ENCODE data around the gene IL1A.

Gene IL1A

GRCh38 chr2:112740527-112740926 lies 43.8 kb downstream of the IL1A start:
- no peaks in the 10 kb centered on the region for H3K36me3 Mint-ChIP-seq
- H3K4me1 Mint-ChIP-seq (ENCODE audit: low read depth), result no peaks in the 10 kb centered on the region
- H3K9me3 Mint-ChIP-seq (ENCODE audit: low read depth), result no peaks in the 10 kb centered on the region
- H3K27me3 Mint-ChIP-seq, result no peaks in the 10 kb centered on the region
- H3K27ac Mint-ChIP-seq, result no peak overlapping the region
- H3K4me3 Mint-ChIP-seq, result no peak overlapping the region

- Mint-ChIP-seq H3K36me3 (no peaks in the 10 kb centered on the region), H3K27me3 (no peaks in the 10 kb centered on the region), H3K27ac (no peak overlapping the region), H3K4me1 (ENCODE audit: low read depth) (no peaks in the 10 kb centered on the region), H3K4me3 (no peak overlapping the region), H3K9me3 (ENCODE audit: low read depth) (no peaks in the 10 kb centered on the region)
Observed at GRCh38 chr2:112737542-112738232, 46.6 kb downstream of the IL1A start.

GRCh38 chr2:112733871-112734270 lies 50.4 kb downstream of the IL1A start:
- no peak overlapping the region for H3K4me3 Mint-ChIP-seq
- no peaks in the 10 kb centered on the region for H3K36me3 Mint-ChIP-seq
- no peaks in the 10 kb centered on the region for H3K9me3 Mint-ChIP-seq (ENCODE audit: low read depth)
- H3K4me1 Mint-ChIP-seq (ENCODE audit: low read depth), result no peaks in the 10 kb centered on the region
- no peak overlapping the region for H3K27ac Mint-ChIP-seq
- no peaks in the 10 kb centered on the region for H3K27me3 Mint-ChIP-seq

GRCh38 chr2:112733456-112733855 lies 50.8 kb downstream of the IL1A start:
- no peaks in the 10 kb centered on the region for H3K4me1 Mint-ChIP-seq (ENCODE audit: low read depth)
- no peaks in the 10 kb centered on the region for H3K36me3 Mint-ChIP-seq
- no peak overlapping the region for H3K4me3 Mint-ChIP-seq
- H3K27me3 Mint-ChIP-seq, result no peaks in the 10 kb centered on the region
- no peak overlapping the region for H3K27ac Mint-ChIP-seq
- no peaks in the 10 kb centered on the region for H3K9me3 Mint-ChIP-seq (ENCODE audit: low read depth)

- no peaks in the 10 kb centered on the region for H3K9me3 Mint-ChIP-seq (ENCODE audit: low read depth)
- no peak overlapping the region for H3K4me3 Mint-ChIP-seq
- H3K36me3 Mint-ChIP-seq, result no peaks in the 10 kb centered on the region
- H3K4me1 Mint-ChIP-seq (ENCODE audit: low read depth), result no peaks in the 10 kb centered on the region
- no peak overlapping the region for H3K27ac Mint-ChIP-seq
- no peaks in the 10 kb centered on the region for H3K27me3 Mint-ChIP-seq
Observed at GRCh38 chr2:112731479-112731878, 52.8 kb downstream of the IL1A start.

- H3K36me3 Mint-ChIP-seq, result no peaks in the 10 kb centered on the region
- H3K9me3 Mint-ChIP-seq (ENCODE audit: low read depth), result no peaks in the 10 kb centered on the region
- no peak overlapping the region for H3K27ac Mint-ChIP-seq
- H3K27me3 Mint-ChIP-seq, result no peaks in the 10 kb centered on the region
- no peak overlapping the region for H3K4me3 Mint-ChIP-seq
- no peaks in the 10 kb centered on the region for H3K4me1 Mint-ChIP-seq (ENCODE audit: low read depth)
Observed at GRCh38 chr2:112730791-112731190, 53.5 kb downstream of the IL1A start.

- H3K4me1 Mint-ChIP-seq (ENCODE audit: low read depth), result no peaks in the 10 kb centered on the region
- no peaks in the 10 kb centered on the region for H3K27me3 Mint-ChIP-seq
- H3K27ac Mint-ChIP-seq, result no peak overlapping the region
- H3K9me3 Mint-ChIP-seq (ENCODE audit: low read depth), result no peaks in the 10 kb centered on the region
- no peak overlapping the region for H3K4me3 Mint-ChIP-seq
- H3K36me3 Mint-ChIP-seq, result no peaks in the 10 kb centered on the region
Observed at GRCh38 chr2:112730216-112730615, 54.1 kb downstream of the IL1A start.

GRCh38 chr2:112728378-112729175 lies 55.7 kb downstream of the IL1A start:
- H3K4me1 Mint-ChIP-seq (ENCODE audit: low read depth), result no peaks in the 10 kb centered on the region
- no peak overlapping the region for H3K4me3 Mint-ChIP-seq
- H3K9me3 Mint-ChIP-seq (ENCODE audit: low read depth), result no peaks in the 10 kb centered on the region
- H3K27me3 Mint-ChIP-seq, result no peaks in the 10 kb centered on the region
- no peaks in the 10 kb centered on the region for H3K36me3 Mint-ChIP-seq
- no peak overlapping the region for H3K27ac Mint-ChIP-seq

- H3K27me3 Mint-ChIP-seq, result no peaks in the 10 kb centered on the region
- no peak overlapping the region for H3K27ac Mint-ChIP-seq
- H3K4me1 Mint-ChIP-seq (ENCODE audit: low read depth), result no peaks in the 10 kb centered on the region
- H3K9me3 Mint-ChIP-seq (ENCODE audit: low read depth), result no peaks in the 10 kb centered on the region
- no peaks in the 10 kb centered on the region for H3K36me3 Mint-ChIP-seq
- no peak overlapping the region for H3K4me3 Mint-ChIP-seq
Observed at GRCh38 chr2:112728029-112728362, 56.3 kb downstream of the IL1A start.

GRCh38 chr2:112727276-112728028 lies 56.8 kb downstream of the IL1A start:
- no peaks in the 10 kb centered on the region for H3K9me3 Mint-ChIP-seq (ENCODE audit: low read depth)
- no peaks in the 10 kb centered on the region for H3K27me3 Mint-ChIP-seq
- H3K4me1 Mint-ChIP-seq (ENCODE audit: low read depth), result no peaks in the 10 kb centered on the region
- H3K36me3 Mint-ChIP-seq, result no peaks in the 10 kb centered on the region
- no peak overlapping the region for H3K27ac Mint-ChIP-seq
- H3K4me3 Mint-ChIP-seq, result no peak overlapping the region

GRCh38 chr2:112726487-112727190 lies 57.7 kb downstream of the IL1A start:
- H3K27me3 Mint-ChIP-seq, result no peaks in the 10 kb centered on the region
- no peak overlapping the region for H3K4me3 Mint-ChIP-seq
- H3K4me1 Mint-ChIP-seq (ENCODE audit: low read depth), result no peaks in the 10 kb centered on the region
- no peak overlapping the region for H3K27ac Mint-ChIP-seq
- H3K9me3 Mint-ChIP-seq (ENCODE audit: low read depth), result no peaks in the 10 kb centered on the region
- no peaks in the 10 kb centered on the region for H3K36me3 Mint-ChIP-seq

- Mint-ChIP-seq H3K27ac (no peak overlapping the region), H3K9me3 (ENCODE audit: low read depth) (no peaks in the 10 kb centered on the region), H3K27me3 (peaks cover 2% of the 10 kb centered on the region), H3K4me3 (no peak overlapping the region), H3K4me1 (ENCODE audit: low read depth) (no peaks in the 10 kb centered on the region), H3K36me3 (peaks cover 2% of the 10 kb centered on the region)
Observed at GRCh38 chr2:112725545-112726457, 58.5 kb downstream of the IL1A start.

GRCh38 chr2:112724591-112725525 lies 59.4 kb downstream of the IL1A start:
- Mint-ChIP-seq H3K36me3 (peaks cover 2% of the 10 kb centered on the region), H3K4me1 (ENCODE audit: low read depth) (no peaks in the 10 kb centered on the region), H3K9me3 (ENCODE audit: low read depth) (no peaks in the 10 kb centered on the region), H3K27ac (no peak overlapping the region), H3K4me3 (no peak overlapping the region), H3K27me3 (peaks cover 2% of the 10 kb centered on the region)

All from activated naive CD8-positive, alpha-beta T cell (primary cell).